LNCAP (cell line): ENCODE results near the gene ARFGEF3.

ENCODE experiments used
- TF ChIP-seq, protein P1 (sequence below): fragments of 450-650 bp; IDR thresholded peaks from 2 replicates; pipeline ENCODE4 v1.5.1; 2017; ENCODE audit warnings: mild to moderate bottlenecking

The ARFGEF3 gene

GRCh38 chr6:138343112-138343511 is 181.4 kb downstream of the ARFGEF3 start:
- TF ChIP-seq, protein P1, sequence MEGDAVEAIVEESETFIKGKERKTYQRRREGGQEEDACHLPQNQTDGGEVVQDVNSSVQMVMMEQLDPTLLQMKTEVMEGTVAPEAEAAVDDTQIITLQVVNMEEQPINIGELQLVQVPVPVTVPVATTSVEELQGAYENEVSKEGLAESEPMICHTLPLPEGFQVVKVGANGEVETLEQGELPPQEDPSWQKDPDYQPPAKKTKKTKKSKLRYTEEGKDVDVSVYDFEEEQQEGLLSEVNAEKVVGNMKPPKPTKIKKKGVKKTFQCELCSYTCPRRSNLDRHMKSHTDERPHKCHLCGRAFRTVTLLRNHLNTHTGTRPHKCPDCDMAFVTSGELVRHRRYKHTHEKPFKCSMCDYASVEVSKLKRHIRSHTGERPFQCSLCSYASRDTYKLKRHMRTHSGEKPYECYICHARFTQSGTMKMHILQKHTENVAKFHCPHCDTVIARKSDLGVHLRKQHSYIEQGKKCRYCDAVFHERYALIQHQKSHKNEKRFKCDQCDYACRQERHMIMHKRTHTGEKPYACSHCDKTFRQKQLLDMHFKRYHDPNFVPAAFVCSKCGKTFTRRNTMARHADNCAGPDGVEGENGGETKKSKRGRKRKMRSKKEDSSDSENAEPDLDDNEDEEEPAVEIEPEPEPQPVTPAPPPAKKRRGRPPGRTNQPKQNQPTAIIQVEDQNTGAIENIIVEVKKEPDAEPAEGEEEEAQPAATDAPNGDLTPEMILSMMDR = no peak

- TF ChIP-seq, protein P1 = no peak
These were observed 184.0 kb downstream of the ARFGEF3 start for GRCh38 chr6:138345565-138346285.

DNA sequence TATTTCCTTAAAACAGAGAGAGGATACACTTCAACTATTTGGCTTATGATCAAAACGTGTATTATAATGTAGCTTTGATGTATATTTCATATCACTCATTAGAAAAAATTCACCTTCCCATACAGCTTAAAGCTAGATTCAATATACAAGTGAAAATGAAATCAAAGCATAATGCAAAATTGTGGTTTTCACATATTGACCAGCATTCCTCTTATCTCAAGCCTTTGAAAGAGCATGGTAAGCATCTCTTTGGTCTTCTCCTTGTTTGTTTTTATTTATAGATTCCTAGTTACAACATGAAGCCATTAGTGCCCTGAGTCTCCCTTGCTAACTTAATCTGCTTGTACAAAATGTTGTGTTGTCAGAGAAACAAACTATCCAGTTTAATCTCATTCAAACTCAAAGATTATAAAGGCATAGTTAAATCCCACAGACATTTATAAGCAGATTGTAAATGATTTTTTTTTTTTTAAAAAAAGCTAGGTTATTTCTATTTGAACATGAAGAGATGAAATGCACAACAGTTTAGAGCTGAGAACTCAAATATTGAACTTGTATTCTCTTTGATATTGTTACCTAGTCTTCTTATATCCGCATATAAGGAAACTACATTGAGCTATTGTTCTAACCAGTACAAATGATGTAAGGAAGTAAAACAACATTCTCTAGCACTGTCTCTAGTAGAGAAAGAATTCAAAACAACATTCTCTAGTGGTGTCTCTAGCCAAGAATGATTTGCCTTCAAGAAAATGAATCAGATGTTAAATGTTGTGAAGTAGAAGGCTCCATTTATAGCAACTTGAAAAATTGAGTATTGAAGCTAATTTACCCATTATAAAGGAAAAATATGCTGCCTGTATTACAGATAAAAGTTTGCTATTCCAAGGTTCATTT is 184.8 kb downstream of the ARFGEF3 start:
- TF ChIP-seq, protein P1 = no peak

- TF ChIP-seq, protein P1 = no peak
These were observed 186.1 kb downstream of the ARFGEF3 start for GRCh38 chr6:138347864-138348263.

DNA sequence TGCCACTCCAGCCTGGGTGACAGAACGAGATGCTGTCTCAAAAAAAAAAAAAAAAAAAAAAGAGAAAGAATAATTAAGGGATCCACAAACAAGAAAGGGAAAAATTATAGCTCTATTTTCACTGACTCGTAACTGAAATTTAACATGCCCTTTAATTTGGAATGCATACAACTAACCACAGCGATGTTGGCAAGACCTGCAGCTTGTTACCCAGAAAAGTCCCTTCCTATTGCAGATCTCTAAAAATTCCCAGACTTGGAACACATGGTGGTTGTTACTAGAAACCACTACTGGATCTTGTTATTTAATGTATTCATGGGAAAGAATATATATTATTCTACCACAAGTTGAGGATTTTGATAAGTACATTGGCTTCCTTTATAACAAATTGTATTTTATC is 188.2 kb downstream of the ARFGEF3 start:
- TF ChIP-seq, protein P1 = no peak

DNA sequence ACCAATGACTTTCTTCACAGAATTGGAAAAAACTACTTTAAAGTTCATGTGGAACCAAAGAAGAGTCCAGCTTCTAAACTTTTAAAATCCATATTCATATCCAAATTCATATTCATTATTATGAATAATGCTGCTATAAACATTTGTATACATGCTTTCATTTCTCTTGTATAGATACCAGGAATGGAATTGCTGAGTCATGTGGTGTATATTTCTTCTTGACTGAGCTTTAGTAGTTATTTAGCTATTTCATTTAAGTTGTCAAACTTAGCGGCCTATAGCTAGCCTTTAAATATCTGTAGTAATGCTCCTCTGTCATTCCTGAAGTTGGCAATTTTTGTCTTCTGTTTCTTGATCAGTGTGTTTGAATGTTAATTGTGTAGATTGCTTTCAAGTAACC is 196.2 kb downstream of the ARFGEF3 start:
- TF ChIP-seq, protein P1 = no peak

- TF ChIP-seq, protein P1 = no peak
These were observed 209.1 kb downstream of the ARFGEF3 start for GRCh38 chr6:138370631-138371451.
